Subcutaneous abdominal adipose tissue (tissue), 5 donors: ENCODE results near the gene SDK2.

ENCODE experiments used
- H3K27ac ChIP-seq: one replicate; pipeline ENCODE4 v1.7.0; 2013; ENCODE audit warnings: low read depth, mild to moderate bottlenecking, inconsistent platforms, low read length, moderate library complexity
- H3K27me3 ChIP-seq, 5 donors: one replicate each; pipeline ENCODE4 v1.7.0; 2013; ENCODE audit warnings: low read length in 5 of 5, inconsistent platforms in 1 of 5; ENCODE audit not compliant: control insufficient read depth in 5 of 5, insufficient read depth in 4 of 5
- H3K36me3 ChIP-seq, 5 donors: one replicate each; pipeline ENCODE4 v1.7.0; 2013; ENCODE audit warnings: low read length in 5 of 5; ENCODE audit not compliant: control insufficient read depth in 5 of 5, insufficient read depth in 5 of 5
- H3K4me1 ChIP-seq, 5 donors: one replicate each; pipeline ENCODE4 v1.7.0; 2013; ENCODE audit warnings: low read length in 5 of 5, mild to moderate bottlenecking in 3 of 5, moderate library complexity in 1 of 5; ENCODE audit not compliant: control insufficient read depth in 5 of 5, insufficient read depth in 5 of 5
- H3K4me3 ChIP-seq, 5 donors: one replicate each; pipeline ENCODE4 v1.7.0; 2013; ENCODE audit warnings: low read length in 5 of 5, low read depth in 1 of 5
- H3K9ac ChIP-seq, 5 donors: one replicate each; pipeline ENCODE4 v1.7.0; 2013; ENCODE audit warnings: low read length in 5 of 5, mild to moderate bottlenecking in 4 of 5, moderate library complexity in 3 of 5
- H3K9me3 ChIP-seq, 5 donors: one replicate each; pipeline ENCODE4 v1.7.0; 2013; ENCODE audit warnings: low read length in 5 of 5; ENCODE audit not compliant: control insufficient read depth in 5 of 5
- donor health status: healthy.
- donor health status: healthy.
- donor health status: healthy.
- donor health status: healthy.
- donor health status: healthy.

SDK2 gene

GRCh38 chr17:73447319-73447718 is 196.9 kb downstream of the SDK2 start:
- no peak overlapping the region for H3K27ac ChIP-seq
- peaks cover 0 to 2% (median 0%) of the 10 kb centered on the region in 5 donors for H3K27me3 ChIP-seq
- no peaks in the 10 kb centered on the region for H3K4me1 ChIP-seq
- H3K4me3 ChIP-seq, result no peak overlapping the region
- H3K9me3 ChIP-seq, result no peaks in the 10 kb centered on the region
- H3K9ac ChIP-seq, result no peak overlapping the region
- no peaks in the 10 kb centered on the region for H3K36me3 ChIP-seq

- Histone ChIP-seq H3K27ac (no peak overlapping the region), H3K4me1 (no peaks in the 10 kb centered on the region), H3K4me3 (no peak overlapping the region), H3K36me3 (no peaks in the 10 kb centered on the region), H3K9me3 (peaks cover 0 to 1% (median 0%) of the 10 kb centered on the region in 5 donors), H3K27me3 (peaks cover 0 to 2% (median 0%) of the 10 kb centered on the region in 5 donors), H3K9ac (no peak overlapping the region)
Measured at GRCh38 chr17:73446617-73447016, 197.6 kb downstream of the SDK2 start.

GRCh38 chr17:73445466-73445865 is 198.8 kb downstream of the SDK2 start:
- Histone ChIP-seq H3K36me3 (no peaks in the 10 kb centered on the region), H3K9me3 (peaks cover 0 to 7% (median 3%) of the 10 kb centered on the region in 5 donors), H3K27ac (no peak overlapping the region), H3K4me1 (no peaks in the 10 kb centered on the region), H3K9ac (no peak overlapping the region), H3K4me3 (no peak overlapping the region), H3K27me3 (peaks cover 0 to 6% (median 0%) of the 10 kb centered on the region in 5 donors)

GRCh38 chr17:73444021-73444420 is 200.2 kb downstream of the SDK2 start:
- Histone ChIP-seq H3K9ac (no peak overlapping the region), H3K9me3 (peaks cover 0 to 7% (median 3%) of the 10 kb centered on the region in 5 donors), H3K4me3 (no peak overlapping the region), H3K4me1 (no peaks in the 10 kb centered on the region), H3K36me3 (no peaks in the 10 kb centered on the region), H3K27ac (no peak overlapping the region), H3K27me3 (peaks cover 0 to 7% (median 0%) of the 10 kb centered on the region in 5 donors)

GRCh38 chr17:73439597-73439996 is 204.6 kb downstream of the SDK2 start:
- no peak overlapping the region for H3K4me3 ChIP-seq
- H3K27ac ChIP-seq, result no peak overlapping the region
- no peaks in the 10 kb centered on the region for H3K4me1 ChIP-seq
- H3K9me3 ChIP-seq, result peaks cover 0 to 7% (median 3%) of the 10 kb centered on the region in 5 donors
- no peaks in the 10 kb centered on the region for H3K36me3 ChIP-seq
- peaks cover 0 to 11% (median 2%) of the 10 kb centered on the region in 5 donors for H3K27me3 ChIP-seq
- no peak overlapping the region for H3K9ac ChIP-seq

GRCh38 chr17:73437826-73438225 is 206.4 kb downstream of the SDK2 start:
- H3K4me1 ChIP-seq, result no peaks in the 10 kb centered on the region
- peaks cover 0 to 11% (median 6%) of the 10 kb centered on the region in 5 donors for H3K27me3 ChIP-seq
- H3K36me3 ChIP-seq, result no peaks in the 10 kb centered on the region
- H3K9ac ChIP-seq, result no peak overlapping the region
- H3K4me3 ChIP-seq, result no peak overlapping the region
- H3K9me3 ChIP-seq, result peaks cover 0 to 7% (median 3%) of the 10 kb centered on the region in 5 donors
- no peak overlapping the region for H3K27ac ChIP-seq

- Histone ChIP-seq H3K9ac (no peak overlapping the region), H3K27ac (no peak overlapping the region), H3K36me3 (no peaks in the 10 kb centered on the region), H3K4me1 (no peaks in the 10 kb centered on the region), H3K9me3 (peaks cover 0 to 7% (median 3%) of the 10 kb centered on the region in 5 donors), H3K4me3 (no peak overlapping the region), H3K27me3 (peaks cover 0 to 15% (median 6%) of the 10 kb centered on the region in 5 donors)
Measured at GRCh38 chr17:73436954-73437353, 207.3 kb downstream of the SDK2 start.

- no peaks in the 10 kb centered on the region for H3K36me3 ChIP-seq
- H3K9me3 ChIP-seq, result no peaks in the 10 kb centered on the region
- no peak overlapping the region for H3K9ac ChIP-seq
- H3K27ac ChIP-seq, result no peak overlapping the region
- no peak overlapping the region for H3K4me3 ChIP-seq
- no peaks in the 10 kb centered on the region for H3K4me1 ChIP-seq
- H3K27me3 ChIP-seq, result peaks cover 0 to 20% (median 10%) of the 10 kb centered on the region in 5 donors
Measured at GRCh38 chr17:73435412-73435811, 208.8 kb downstream of the SDK2 start.

- no peak overlapping the region for H3K4me3 ChIP-seq
- peaks cover 0 to 23% (median 14%) of the 10 kb centered on the region in 5 donors for H3K27me3 ChIP-seq
- H3K27ac ChIP-seq, result no peak overlapping the region
- no peaks in the 10 kb centered on the region for H3K9me3 ChIP-seq
- peaks cover 0 to 8% (median 4%) of the 10 kb centered on the region in 5 donors for H3K4me1 ChIP-seq
- H3K36me3 ChIP-seq, result no peaks in the 10 kb centered on the region
- H3K9ac ChIP-seq, result no peak overlapping the region
Measured at GRCh38 chr17:73434154-73434553, 210.1 kb downstream of the SDK2 start.

GRCh38 chr17:73433501-73433900 is 210.7 kb downstream of the SDK2 start:
- H3K4me3 ChIP-seq, result no peak overlapping the region
- H3K9ac ChIP-seq, result no peak overlapping the region
- no peaks in the 10 kb centered on the region for H3K9me3 ChIP-seq
- no peak overlapping the region for H3K27ac ChIP-seq
- peaks cover 0 to 23% (median 14%) of the 10 kb centered on the region in 5 donors for H3K27me3 ChIP-seq
- peaks cover 0 to 8% (median 4%) of the 10 kb centered on the region in 5 donors for H3K4me1 ChIP-seq
- H3K36me3 ChIP-seq, result no peaks in the 10 kb centered on the region
